C4-2B (cell line): ENCODE results near the gene RHEBL1.
A peak's percentile ranks its signal among the peaks of the same experiment; 100 is the strongest.

Experiments
- ZFX ChIP-seq: fragments of 450-650 bp; IDR thresholded peaks from 2 replicates; pipeline ENCODE4 v1.6.1; 2017
- TF ChIP-seq, protein P1 (sequence below): fragments of 450-650 bp; conservative IDR thresholded peaks from 2 replicates; pipeline ENCODE4 v1.5.1; 2017; ENCODE audit warnings: mild to moderate bottlenecking

DNA sequence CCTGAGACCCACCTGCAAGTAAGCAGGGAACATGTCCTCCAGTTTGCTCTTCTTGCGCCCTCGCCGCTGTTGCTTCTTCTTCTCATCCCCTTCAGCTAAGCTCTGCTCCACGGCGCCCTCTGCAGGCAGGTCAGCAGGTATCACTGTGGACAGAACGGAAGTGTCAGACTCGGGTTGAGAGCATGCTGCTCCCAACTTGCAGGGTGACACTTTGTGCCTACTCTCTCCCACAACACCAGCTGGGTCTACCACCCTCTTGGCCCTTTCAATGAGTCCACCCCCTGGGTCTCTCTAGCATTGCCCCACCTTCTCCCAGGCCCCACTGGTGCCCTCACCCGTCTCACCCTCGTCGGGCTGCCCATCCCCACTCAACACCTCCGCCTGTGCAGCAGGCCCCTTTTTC, 25.9 kb downstream of the RHEBL1 start:
- TF ChIP-seq, protein P1, sequence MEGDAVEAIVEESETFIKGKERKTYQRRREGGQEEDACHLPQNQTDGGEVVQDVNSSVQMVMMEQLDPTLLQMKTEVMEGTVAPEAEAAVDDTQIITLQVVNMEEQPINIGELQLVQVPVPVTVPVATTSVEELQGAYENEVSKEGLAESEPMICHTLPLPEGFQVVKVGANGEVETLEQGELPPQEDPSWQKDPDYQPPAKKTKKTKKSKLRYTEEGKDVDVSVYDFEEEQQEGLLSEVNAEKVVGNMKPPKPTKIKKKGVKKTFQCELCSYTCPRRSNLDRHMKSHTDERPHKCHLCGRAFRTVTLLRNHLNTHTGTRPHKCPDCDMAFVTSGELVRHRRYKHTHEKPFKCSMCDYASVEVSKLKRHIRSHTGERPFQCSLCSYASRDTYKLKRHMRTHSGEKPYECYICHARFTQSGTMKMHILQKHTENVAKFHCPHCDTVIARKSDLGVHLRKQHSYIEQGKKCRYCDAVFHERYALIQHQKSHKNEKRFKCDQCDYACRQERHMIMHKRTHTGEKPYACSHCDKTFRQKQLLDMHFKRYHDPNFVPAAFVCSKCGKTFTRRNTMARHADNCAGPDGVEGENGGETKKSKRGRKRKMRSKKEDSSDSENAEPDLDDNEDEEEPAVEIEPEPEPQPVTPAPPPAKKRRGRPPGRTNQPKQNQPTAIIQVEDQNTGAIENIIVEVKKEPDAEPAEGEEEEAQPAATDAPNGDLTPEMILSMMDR: peak; percentile 80
- no peak for TF ChIP-seq ZFX
